OCI-LY1 (cell line): ENCODE measurements around the gene GNG12.

Source experiments
- CTCF ChIP-seq: fragments of 200-600 bp; sonication (generic), shearing (Covaris generic); IDR thresholded peaks from 2 replicates; pipeline ENCODE4 v1.5.1; 2017; ENCODE audit warnings: mild to moderate bottlenecking, antibody characterized with exemption, low read length, moderate library complexity, mixed read lengths
- EZH2 ChIP-seq: fragments of 200-600 bp; sonication (generic), shearing (Covaris generic); IDR thresholded peaks from 2 replicates; pipeline ENCODE4 v1.8.0; 2017; ENCODE audit warnings: borderline replicate concordance, mixed run types, mild to moderate bottlenecking, antibody characterized with exemption, low read length, moderate library complexity, mixed read lengths

GRCh38 chr1:67863637-67864036, 30.4 kb upstream of the GNG12 start:
- no peak for TF ChIP-seq CTCF
- no peak for TF ChIP-seq EZH2
